HG02571 (cell line): ENCODE results near the gene LILRB2.
"Not testable (repeated sequence)": the region's sequence is repeated elsewhere in the genome, so short reads cannot be mapped to it uniquely, and the experiment has no call there.

Source experiments
- ATAC-seq: cut with Tn5 transposase; IDR thresholded peaks from one replicate; pipeline ENCODE4 v1.9.1; 2021; ENCODE audit warnings: mild to moderate bottlenecking, moderate library complexity; ENCODE audit not compliant: unreplicated experiment

The LILRB2 gene

DNA sequence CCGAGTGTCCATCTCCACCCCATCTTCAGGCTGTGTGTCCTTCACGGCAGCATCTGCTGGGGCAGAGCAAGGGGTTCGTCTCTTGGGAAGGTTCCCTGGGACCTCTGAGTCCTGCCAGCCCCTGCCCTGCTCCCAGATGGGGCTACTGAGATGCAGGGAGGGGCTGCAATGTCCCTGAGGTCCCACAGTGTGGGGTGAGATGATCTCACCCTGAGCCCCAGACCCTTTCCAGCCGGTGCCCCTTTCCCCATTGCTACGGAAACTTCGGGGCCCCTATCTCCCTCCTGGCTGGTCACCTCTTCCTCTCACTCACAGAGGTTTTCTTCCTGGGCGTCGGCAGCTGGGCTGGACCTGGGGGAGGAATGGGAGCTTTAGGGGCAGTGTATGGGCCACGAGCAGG, 5.0 kb downstream of the LILRB2 start:
- no peak for ATAC-seq

DNA sequence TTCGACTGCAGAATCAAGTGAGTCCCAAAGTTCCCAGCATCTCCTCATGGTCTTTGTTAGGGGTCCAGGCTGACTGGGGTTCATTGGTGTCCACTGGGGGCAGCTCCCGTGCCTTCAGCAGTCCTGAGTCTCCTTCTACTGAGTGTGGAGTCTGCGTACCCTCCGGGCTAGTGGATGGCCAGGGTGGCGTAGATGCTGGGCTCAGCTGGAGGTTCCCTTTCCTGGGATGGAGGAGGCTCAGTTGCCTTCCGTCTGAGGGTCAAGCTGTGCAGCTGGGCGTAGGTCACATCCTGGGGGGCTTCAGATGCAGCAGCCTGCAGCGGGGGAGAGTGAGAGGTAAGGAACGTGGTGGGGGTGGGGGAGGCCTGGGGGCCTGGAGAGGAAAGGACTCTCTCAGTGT, 6.4 kb downstream of the LILRB2 start:
- not testable (repeated sequence) for ATAC-seq

DNA sequence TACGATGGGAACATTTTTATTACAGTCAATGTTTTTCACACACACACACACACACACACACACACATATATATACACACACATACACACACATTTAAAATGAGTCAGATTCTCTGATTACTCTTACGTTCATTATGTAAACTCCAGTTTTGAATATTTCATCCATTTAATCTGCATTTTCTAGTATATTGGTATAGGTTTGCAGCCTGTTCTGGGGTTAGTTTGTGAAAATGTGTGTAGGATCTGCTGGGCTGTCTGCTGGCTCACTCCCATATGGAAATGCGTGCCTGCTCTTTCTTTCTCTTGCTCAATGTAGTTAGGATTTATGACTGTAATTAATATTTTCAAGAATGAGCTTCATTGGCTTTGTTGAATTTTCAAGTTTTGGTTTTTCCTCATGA, 7.1 kb downstream of the LILRB2 start:
- no peak for ATAC-seq

DNA sequence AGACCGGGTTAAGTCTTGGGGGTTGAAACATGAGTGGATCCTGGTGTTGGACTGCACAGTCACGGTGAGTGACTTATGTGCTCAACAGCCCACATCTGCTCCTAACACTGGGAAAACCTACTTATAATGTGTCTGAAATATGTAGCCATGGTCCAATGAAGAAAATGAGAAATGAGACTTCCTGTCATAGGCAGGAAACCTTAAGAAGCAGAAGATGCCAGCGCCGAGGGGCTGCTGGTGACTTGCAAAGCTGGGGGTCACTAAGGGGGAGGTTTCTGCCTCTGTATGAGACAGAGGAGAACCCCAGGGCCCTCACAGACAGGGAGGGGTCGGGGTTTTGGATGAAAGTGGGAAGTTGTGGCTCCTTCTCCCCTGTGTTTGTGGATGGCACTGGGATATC, 8.7 kb downstream of the LILRB2 start:
- ATAC-seq, result not testable (repeated sequence)

DNA sequence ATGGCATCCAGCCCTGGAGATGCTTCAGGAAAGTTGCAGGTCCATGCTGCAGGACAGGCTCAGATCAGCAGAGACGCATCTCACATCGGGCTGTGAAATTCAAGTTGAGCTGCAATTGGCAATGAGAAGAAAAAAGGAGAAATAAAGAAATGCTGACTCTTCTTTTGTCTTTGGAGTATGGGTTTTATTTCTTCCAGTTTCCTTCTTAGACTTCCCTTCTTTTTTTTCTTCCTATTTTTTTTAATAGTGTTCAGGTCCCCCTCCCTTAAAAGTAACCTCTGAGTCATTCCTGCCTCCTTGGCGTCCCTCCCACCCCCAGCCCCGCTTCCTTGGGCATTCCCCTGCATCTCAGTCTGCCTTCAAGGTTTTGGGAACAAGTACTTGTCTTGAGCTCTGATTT, 9.3 kb downstream of the LILRB2 start:
- not testable (repeated sequence) for ATAC-seq

DNA sequence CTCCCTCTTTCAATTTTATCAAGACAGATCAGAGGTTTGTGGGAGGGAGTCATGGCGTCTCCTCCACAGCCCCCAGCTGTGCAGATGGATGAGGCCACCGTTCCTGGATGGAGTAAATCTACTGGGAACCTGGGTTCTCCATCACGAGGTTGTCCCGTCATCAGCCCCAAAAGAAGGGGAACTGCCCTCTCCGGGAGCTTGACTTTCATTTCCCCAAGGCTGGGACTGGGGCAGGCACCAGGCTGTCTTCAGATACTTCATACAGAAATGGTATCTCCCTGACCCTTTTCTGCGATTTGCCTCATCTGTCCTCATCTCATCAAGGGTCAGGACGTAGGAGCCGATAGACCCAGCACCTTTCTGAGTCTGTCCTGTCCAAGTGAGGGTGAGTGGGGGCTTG, 9.8 kb downstream of the LILRB2 start:
- ATAC-seq, result no peak

DNA sequence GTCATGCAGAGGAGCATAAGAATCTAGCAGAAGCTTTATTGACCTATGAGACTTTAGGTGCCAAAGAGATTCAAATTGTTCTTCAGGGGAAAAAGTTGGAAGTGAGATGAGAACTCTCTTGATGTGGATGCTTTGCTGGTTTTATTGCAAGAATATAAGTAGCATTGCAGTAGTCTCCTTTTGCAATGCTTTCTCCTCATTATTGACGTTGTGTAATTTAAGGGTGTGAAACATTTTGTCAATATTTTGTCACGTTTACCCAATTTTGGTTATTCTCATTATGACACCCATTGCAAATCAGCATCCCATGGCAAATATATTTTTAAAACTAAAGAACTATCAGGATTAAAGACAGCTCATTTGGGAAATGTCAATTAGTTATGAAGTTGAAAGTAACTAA, 12.0 kb downstream of the LILRB2 start:
- no peak for ATAC-seq

DNA sequence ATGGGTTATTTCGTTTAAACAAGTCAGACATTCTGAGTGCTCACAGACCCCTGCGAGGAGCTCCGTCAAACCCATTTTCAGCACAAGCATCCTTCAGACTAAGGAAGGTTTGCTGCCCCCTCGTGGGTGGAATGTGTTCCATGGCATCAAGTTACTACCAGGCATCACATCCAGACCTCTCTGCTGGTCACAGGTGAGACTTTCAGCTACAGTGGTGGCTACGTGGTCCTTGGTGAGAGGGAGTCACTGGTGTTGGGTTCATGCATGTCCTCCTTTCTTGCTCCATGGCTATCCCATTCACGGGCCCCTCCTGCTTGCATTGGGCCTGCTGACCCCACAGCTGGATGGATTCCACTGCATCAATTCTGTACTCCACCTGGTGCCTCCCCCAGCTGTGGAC, 14.8 kb downstream of the LILRB2 start:
- no peak for ATAC-seq

DNA sequence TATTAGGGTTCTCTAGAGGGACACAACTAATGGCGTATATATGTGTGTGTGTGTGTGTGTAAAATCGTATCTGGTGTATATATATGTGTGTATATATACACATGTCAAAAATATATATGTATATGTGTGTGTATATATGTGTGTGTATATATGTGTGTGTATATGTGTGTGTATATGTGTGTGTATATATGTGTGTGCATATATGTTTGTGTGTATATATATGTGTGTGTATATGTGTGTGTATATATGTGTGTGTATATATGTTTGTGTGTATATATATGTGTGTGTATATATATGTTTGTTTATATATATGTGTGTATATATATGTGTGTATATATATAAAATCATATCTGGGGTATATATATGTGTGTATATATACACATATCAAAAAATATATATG, 18.4 kb downstream of the LILRB2 start:
- no peak for ATAC-seq

DNA sequence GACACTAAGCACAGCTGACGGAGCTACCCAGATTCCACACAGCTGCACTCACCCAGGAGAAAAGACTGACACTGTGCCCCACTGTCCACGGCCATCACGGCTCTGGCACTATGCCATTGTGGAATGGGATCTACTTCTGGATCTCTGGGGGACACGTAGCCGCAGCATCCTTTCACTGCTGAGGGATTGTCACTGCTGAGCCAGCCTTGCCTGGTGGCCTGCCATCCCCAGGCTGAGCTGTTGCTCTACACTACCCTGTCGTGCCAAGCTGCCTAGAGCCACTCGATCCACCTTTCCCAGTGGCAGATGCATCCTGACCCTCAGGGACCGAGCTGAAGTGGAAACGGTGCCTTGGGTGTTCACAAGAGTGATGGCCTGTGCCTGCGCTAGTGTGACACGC, 18.8 kb downstream of the LILRB2 start:
- no peak for ATAC-seq

DNA sequence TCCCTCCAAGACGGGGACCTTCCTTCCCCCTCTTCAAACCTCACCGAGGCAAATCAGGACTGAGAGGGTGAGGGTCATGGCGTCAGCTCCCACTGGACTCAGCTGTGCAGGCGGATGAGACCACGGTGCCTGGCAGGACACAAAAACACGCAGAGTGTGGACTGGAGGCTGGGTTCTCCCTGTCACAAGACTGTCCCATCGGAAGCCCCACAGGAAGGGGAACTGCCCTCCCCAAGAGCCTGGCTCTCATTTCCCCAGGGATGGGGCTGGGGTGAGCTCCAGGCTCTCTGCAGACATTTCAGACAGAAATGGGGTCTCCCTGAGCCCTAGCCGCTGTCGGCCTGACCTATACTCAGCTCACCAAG, 23.8 kb downstream of the LILRB2 start, which contains the start of gene LILRB5:
Gene LILRB5, minus strand, starts transcription at position 158 of the 365 bp plus-strand sequence. Its CDS starts 80 bp downstream, at position 78.
- no peak for ATAC-seq

DNA sequence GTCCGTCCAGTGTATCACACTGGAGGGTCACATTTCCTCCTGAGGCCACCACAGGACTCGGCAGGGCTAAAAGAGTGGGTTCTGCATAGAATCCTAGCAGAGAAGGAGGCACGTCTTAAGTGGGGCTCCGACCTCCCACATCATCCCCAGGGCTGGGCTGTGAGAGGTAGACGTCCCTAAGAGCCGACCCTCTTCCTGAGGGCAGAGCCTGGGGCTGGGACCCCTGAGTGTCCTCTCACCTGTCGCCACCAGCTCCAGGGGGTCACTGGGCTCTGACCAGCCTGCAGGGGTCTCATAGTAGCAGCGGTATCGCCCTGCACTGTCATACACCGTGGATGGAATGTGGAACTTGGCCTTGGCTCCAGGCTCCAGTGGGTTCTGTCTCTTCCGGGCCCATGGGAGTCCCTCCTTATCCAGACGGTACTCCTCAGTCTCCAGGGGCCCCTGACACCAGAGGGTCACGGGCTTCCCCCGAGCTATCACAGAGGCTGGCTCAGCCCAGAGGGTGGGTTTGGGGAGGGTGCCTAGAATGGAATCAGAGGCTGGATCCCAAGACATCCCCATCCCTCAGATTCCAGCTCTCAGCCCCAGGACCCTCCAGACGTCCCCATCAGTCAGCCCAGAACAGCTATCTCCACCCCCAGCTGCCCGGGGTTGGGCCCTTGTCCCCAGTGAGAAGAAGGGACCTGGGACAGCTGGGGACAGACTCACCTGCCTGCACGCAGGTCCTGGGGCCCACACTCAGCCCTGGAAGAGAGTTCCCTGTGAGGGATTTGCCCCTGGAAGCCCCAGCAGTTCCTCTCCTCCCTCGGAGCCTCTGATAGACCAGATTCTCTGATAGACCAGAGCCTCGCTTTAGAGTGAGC, 24.4 kb downstream of the LILRB2 start:
- no peak for ATAC-seq

DNA sequence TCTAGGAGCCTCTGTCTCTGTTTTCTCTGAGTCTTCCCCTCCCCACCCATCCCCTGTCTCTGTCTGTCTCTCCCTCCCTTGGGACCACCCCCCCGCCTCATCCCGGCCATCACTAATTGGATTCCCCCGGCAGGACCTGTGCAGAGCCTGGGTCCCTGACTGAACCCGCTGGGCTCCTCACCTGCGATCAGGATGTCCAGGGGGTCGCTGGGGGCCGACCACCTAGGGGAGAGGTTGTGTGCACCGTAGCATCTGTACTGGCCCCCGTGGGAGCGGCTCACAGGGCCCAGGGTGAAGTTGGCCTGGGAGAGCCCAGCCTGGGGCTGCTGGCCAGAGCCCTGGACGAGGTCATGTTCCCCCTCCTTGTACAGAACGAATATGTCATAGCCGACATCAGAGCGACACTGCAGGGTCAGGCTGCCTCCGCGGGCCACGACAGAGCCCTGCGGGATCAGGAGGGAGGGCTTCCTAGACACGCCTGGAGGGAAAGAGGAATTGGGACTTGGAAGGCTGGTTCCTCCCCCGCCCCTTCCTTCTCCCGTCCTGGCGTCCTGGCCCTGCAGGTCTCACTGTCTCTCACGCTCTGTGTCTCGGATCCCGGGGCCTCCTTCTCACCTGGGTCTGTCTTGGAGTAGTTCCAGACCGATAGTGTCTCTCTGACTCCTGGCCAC, 25.7 kb downstream of the LILRB2 start:
- no peak for ATAC-seq

DNA sequence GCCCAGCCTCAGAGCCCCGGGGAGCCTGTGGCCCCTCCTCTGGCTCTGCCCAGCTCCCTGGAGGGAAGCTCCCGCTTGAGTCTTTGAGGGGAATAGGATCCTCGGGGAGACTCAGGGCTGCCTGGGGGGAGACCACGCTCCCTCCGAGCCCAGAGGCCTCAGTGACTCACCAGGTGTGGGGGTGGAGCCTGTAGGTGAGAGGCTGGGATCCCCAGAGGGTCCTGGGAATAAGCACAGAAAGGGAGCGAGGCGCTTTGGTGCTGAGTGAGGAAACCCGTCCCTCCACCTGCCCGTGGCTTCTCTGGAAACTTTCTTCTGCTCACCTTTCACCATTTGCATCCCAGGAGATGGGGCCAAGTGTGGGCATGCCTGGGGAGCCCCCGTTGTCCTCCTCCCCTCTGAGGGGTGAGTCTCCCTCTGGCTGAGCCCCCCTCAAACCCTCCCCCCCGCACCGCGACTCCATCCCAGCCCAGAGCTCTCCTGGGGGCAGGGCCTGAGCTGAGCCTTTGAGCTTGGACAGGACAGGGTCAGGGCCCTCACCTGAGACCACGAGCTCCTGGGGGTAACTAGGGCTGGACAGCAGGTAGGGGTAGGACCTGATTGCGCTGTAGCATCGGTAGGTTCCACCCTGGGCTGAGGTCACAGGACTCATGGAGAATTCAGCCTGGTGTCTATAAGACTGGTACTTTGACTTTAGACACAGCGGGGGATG, 26.6 kb downstream of the LILRB2 start:
- no peak for ATAC-seq

DNA sequence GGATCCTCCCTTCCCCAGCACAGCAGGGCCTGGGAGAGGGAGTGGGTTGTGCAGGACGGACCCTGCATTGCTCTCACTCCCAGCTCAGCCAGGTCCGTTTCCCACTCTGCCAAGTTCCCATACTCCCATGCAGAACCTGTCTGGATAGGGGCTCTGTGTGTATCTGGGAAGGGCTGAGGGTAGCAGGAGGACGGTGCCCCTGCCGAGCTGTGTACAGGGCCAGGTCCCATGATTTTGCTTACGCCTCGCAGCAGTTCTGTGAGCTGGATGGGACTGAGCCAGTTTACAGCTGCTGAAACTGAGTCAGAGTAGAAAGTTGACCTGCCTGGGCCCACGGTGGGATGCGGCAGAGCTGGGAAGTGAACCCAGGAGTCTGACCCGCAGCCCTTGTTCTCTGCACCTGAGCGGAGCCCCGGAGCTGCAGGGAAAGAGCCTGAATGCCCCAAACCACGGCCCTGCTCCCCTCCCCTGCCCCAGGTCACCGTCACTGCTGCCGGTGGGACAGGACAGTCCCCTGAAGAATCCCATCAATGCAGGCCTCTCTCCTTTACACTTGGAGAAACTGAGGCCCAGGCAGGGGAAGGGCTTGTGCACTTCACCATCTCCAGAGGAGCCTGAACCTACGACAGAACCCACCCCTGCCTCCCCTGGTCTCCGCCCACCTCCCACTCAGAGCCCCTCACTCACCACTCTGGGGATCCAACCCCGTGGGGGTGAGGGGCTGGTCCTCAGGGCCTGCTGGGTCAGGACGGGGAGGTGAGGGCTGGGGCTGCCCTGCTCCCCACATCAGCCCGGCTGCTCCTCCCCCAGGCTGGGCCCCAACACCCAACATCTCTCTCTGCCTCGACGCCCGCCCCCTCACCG, 27.3 kb downstream of the LILRB2 start:
- no peak for ATAC-seq

DNA sequence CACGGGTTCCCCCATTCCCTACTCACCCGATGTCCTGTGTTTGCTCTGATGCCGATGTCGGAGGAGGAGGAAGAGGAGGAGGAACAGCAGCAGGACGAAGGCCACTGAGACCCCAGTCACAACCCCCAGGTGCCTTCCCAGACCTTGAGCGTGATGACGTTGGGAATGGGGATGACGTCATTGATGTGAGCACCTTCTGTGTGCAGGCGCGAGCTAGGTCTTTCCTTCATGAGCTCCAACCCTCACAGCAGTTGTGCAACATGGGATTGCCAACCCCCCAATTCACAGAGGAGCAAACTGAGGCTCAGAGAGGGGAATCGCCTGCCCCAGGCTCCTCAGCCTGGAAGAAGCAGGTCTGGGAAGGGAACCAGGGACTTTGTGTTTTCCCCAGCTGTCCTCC, 28.1 kb downstream of the LILRB2 start:
- ATAC-seq, result no peak

DNA sequence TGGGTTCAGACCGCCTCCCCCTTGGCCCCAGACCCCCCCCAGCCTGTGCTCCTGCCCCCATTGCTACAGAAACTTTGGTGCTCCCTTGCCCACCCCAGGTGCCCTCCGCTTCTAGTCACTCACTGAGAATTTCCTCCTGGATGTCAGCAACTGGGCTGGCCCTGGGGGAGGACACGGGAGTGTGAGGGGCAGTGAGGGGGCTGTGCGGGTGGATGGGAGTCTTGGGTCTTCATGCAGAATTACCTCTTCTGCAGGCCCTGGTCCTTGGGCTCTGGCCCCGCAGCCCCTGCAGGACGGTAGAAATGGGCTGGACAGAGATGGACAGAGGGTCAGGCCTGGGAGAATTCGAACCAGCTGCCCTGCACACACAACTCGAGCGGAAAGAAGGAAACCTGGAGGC, 28.7 kb downstream of the LILRB2 start:
- ATAC-seq, result no peak

DNA sequence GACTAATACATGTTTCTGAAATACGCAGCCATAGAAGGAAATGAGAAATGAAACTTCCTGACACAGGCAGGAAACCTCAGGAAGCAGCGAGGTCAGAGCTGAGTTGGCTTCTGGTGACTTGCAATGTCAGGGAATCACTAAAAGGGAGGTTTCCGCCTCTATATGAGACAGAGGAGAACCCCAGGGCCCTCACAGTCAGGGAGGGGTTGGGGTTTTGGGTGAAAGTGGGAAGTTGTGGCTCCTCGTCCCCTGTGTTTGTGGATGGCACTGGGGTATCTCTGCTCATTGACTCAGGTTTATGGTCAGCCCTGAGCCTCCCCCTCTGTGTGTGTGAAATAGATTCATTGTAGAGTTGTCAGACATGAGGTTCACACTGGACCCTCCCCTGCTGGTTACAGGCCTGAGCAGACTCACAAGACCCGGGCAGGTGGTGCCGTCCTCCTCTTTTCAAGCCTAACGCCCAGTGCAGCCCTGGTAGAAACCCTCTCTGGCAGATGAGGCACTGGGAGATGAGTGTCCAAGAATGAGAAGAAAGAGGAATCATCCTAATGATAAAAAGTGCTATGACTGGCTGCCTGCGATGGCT, 32.8 kb downstream of the LILRB2 start:
- ATAC-seq, result no peak

DNA sequence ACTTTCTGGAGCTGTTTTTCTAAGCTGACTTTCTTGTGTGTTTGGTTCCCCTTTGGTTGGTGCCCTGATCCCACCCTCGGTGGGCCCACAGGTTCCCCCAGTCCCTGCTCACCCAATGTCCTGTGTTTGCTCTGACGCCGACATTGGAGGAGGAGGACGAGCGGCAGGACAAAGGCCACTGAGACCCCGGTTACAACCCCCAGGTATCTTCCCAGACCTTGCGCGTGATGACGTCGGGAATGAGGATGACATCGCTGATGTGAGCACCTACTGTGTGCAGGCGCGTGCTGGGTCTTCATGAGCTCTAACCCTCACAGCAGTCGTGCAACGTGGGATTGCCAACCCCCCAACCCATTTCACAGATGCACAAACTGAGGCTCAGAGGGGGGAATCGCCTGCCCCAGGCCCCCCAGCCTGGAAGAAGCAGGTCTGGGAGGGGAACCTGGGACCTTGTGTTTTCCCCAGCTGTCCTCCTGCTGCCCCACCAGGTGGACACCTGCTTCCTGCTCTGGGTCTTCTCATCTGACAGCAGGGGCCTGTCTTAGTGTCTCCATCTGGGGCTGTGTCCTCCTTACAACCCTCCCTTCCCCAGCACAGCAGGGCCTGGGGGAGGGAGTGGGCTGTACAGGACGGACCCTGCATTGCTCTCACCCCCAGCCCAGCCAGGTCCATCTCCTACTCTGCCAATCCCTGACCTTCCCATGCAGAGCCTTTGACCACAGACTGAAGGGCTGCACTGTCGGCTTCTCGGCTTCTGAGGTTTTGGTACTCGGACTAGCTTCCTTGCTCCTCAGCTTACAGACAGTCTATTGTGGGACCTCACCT, 33.6 kb downstream of the LILRB2 start:
- ATAC-seq, result no peak

DNA sequence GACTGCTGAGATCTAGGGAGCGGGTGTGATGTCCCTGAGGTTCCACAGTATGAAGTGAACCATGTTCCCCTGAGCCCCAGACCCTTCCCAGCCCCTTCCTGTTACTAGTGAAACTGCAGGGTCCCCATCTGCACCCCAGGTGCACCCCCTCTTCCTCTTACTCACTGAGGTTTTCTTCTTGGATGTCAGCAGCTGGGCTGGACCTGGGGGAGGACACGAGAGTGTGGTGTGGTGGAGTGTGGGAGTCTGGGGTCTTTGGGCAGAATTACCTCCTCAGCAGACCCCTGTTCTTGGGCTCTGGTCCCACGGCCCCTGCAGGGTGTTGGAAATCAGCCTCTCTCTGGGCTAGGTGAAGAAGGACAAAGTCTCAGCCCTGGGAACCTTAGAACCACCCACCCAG, 35.0 kb downstream of the LILRB2 start:
- ATAC-seq, result no peak
